ENCODE measurements around the gene PHF12. TPM values are rescaled to one million over a fixed set of nuclear protein-coding genes. Genes with fewer than 3 reads are reported as not detected.
A peak's percentile ranks its signal among the peaks of the same experiment; 100 is the strongest.

PHF12 gene
- total RNA-seq: 50.3 and 52.8 TPM in 2 replicates
- long read RNA-seq, partial matches to known transcripts: 6 of 9 reads
- long read RNA-seq, other reads (novel, unspliced or antisense): 3 of 9 reads

DNA sequence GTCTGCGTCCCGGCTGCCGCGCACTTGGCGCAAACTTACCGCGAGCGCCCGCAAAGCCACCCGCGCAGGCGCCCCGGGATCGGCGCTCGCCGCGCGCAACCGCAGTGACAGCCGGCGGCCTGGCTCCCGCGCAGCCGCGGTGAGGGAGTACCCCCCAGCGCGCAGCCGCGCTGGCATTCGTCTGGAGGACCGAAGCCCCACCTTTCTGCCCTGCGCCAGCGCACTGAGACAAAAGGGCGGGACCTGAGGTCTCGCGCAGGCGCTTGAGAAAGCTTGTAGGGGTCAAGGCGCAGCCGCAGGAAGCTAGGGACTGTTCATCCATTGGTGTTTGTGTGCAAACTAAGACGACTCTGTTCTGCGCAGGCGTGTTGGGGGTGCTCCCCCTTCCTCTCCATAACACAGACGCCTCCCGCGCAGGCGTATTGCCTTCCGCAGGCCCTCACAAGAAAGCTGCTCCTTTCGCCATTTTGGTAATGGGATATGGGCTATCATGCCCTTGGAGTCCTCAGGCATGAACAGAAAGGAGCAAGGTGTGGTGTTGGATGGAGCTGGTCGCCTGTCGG lies at the start of gene PHF12:
TSS of gene PHF12 (minus strand) at position 91 of the 563 bp plus-strand sequence. CDS start 558 bp downstream, outside the sequence.
- no peak for TF ChIP-seq CTCF (IDR thresholded peaks at IDR 0.05)
- DNase-seq (ENCODE audit: extremely low spot score, unreplicated experiment): peak; percentile 100
- Mint-ChIP-seq H3K4me1 (ENCODE audit: unreplicated experiment) (peaks cover 20% of the 10 kb centered on the region), H3K9me3 (ENCODE audit: unreplicated experiment) (no peaks in the 10 kb centered on the region), H3K36me3 (ENCODE audit: unreplicated experiment) (peaks cover 4% of the 10 kb centered on the region), H3K4me3 (ENCODE audit: unreplicated experiment) (peak within 1 kb of the TSS; percentile 89), H3K27ac (ENCODE audit: unreplicated experiment) (peak within 1 kb of the TSS; percentile 90), H3K27me3 (ENCODE audit: unreplicated experiment) (no peaks in the 10 kb centered on the region)

DNA sequence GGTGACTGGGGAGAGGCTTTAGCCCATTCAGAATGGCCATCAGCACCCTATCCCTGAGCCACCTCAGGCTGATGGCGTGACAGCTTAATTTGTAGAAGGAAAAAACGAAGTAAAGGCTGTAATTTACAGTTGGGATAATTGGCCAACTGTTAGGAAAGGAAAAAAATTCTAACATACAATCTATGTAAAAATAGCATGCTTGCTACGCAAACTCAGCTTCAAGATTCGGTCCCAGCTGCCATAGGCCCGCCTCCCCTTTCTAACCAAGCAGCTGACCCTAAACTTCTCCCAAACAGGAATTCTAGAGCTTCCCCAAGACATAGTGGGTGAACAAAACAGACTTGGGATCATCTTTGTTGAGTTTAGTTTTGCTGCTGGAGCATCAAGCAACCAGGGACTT lies 49.7 kb upstream of the PHF12 start:
- Mint-ChIP-seq H3K4me1 (ENCODE audit: unreplicated experiment) (peaks cover 2% of the 10 kb centered on the region), H3K9me3 (ENCODE audit: unreplicated experiment) (no peaks in the 10 kb centered on the region), H3K36me3 (ENCODE audit: unreplicated experiment) (no peaks in the 10 kb centered on the region), H3K27me3 (ENCODE audit: unreplicated experiment) (peaks cover 51% of the 10 kb centered on the region), H3K4me3 (ENCODE audit: unreplicated experiment) (no peak overlapping the region), H3K27ac (ENCODE audit: unreplicated experiment) (no peak overlapping the region)
- TF ChIP-seq CTCF (IDR thresholded peaks at IDR 0.05): no peak
- DNase-seq (ENCODE audit: extremely low spot score, unreplicated experiment): no peak

DNA sequence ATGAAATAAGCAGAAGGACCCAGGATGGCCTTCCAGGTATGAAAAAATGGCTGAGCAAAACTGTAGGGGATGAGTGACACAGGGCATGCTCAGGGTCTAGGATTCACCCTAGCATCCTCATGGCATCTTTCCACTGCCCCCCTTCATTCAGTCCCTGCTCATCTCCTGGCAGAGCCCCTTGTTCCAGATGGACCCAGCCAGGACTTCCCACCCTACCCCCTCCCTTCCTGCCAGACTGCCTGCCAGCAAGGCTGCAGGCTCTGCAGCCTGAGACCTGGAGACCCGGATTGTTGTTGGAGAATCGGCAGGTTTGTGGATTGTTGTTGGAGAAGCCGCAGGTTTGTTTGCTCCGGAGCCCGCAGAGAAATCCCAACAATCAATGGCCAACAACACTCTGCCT lies 47.9 kb upstream of the PHF12 start:
- Mint-ChIP-seq H3K36me3 (ENCODE audit: unreplicated experiment) (no peaks in the 10 kb centered on the region), H3K9me3 (ENCODE audit: unreplicated experiment) (no peaks in the 10 kb centered on the region), H3K4me3 (ENCODE audit: unreplicated experiment) (no peak overlapping the region), H3K27me3 (ENCODE audit: unreplicated experiment) (peaks cover 41% of the 10 kb centered on the region), H3K27ac (ENCODE audit: unreplicated experiment) (no peak overlapping the region), H3K4me1 (ENCODE audit: unreplicated experiment) (no peaks in the 10 kb centered on the region)
- no peak for TF ChIP-seq CTCF (IDR thresholded peaks at IDR 0.05)
- no peak for DNase-seq (ENCODE audit: extremely low spot score, unreplicated experiment)

DNA sequence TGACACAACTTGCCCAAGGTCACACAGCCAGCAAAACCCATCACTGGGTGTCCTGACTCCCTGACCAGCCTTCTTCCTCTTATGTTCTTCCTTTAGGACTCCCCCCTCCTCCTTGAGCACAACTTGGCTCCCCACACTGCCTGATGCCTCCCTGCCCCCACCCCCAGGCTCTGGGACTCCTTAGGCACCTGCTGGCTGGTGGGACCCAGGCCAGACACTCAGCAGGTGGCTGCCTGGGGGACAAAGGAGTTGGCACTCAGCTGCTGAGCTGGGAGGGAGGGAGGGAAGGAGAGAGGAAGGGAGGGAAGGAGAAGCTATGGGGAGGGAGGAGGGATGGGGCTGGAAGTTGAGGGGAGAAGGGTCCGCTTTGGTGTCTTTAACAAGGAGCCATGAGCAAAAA lies 46.5 kb upstream of the PHF12 start:
- H3K4me3 Mint-ChIP-seq (ENCODE audit: unreplicated experiment): no peak overlapping the region
- no peaks in the 10 kb centered on the region for H3K9me3 Mint-ChIP-seq (ENCODE audit: unreplicated experiment)
- no peak for TF ChIP-seq CTCF (IDR thresholded peaks at IDR 0.05)
- H3K36me3 Mint-ChIP-seq (ENCODE audit: unreplicated experiment): no peaks in the 10 kb centered on the region
- no peak for DNase-seq (ENCODE audit: extremely low spot score, unreplicated experiment)
- no peak overlapping the region for H3K27ac Mint-ChIP-seq (ENCODE audit: unreplicated experiment)
- no peaks in the 10 kb centered on the region for H3K4me1 Mint-ChIP-seq (ENCODE audit: unreplicated experiment)
- H3K27me3 Mint-ChIP-seq (ENCODE audit: unreplicated experiment): peaks cover 27% of the 10 kb centered on the region

DNA sequence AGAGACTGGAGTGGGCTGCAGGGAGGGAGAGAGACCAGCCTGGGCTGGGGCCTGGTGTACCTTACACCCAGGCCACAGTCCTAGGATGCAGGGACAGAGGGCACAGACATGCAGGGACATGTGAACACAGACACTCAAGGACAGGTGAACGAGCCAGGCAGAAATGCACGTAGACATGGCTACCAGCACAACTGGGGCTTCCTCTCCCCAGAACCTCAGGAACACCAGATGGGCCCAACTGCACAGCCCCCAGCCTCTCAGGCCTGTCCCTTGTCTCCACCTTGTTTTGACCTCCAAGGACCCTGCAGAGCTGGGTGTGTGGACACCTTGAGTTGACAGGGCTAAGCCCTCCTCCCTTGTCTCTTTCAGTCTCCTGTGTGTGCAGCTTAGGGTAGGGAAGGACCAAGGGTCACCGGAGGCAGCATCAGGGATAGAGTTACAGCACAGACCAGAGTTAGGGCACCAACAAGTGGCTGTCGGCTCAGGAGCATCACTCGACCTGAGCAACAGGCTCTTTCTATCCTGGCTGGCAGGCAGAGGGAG lies 45.3 kb upstream of the PHF12 start:
- TF ChIP-seq CTCF (IDR thresholded peaks at IDR 0.05): no peak
- H3K4me3 Mint-ChIP-seq (ENCODE audit: unreplicated experiment): no peak overlapping the region
- H3K9me3 Mint-ChIP-seq (ENCODE audit: unreplicated experiment): no peaks in the 10 kb centered on the region
- DNase-seq (ENCODE audit: extremely low spot score, unreplicated experiment): no peak
- H3K36me3 Mint-ChIP-seq (ENCODE audit: unreplicated experiment): no peaks in the 10 kb centered on the region
- H3K27me3 Mint-ChIP-seq (ENCODE audit: unreplicated experiment): peaks cover 25% of the 10 kb centered on the region
- no peaks in the 10 kb centered on the region for H3K4me1 Mint-ChIP-seq (ENCODE audit: unreplicated experiment)
- no peak overlapping the region for H3K27ac Mint-ChIP-seq (ENCODE audit: unreplicated experiment)

Measured in osteocyte (in vitro differentiated cells).